Mononuclear cell (primary cell): ENCODE data around the gene ZNF518B. TPM values are rescaled to one million over a fixed set of nuclear protein-coding genes. Genes with fewer than 3 reads are reported as not detected.
"Not testable (repeated sequence)": the region's sequence is repeated elsewhere in the genome, so short reads cannot be mapped to it uniquely, and the experiment has no call there.

ENCODE experiments used
- H3K27me3 ChIP-seq: 2 replicates; pipeline ENCODE4 v1.6.0; 2011; ENCODE audit warnings: low read length, control low read depth; ENCODE audit not compliant: insufficient read depth
- H3K4me1 ChIP-seq: 2 replicates; pipeline ENCODE4 v1.5.1; 2011; ENCODE audit warnings: mild to moderate bottlenecking, low read length, control low read depth; ENCODE audit not compliant: insufficient read depth
- H3K4me3 ChIP-seq: 2 replicates; pipeline ENCODE4 v1.5.1; 2011; ENCODE audit warnings: mild to moderate bottlenecking, low read length, moderate library complexity
- H3K9me3 ChIP-seq: 2 replicates; pipeline ENCODE4 v1.5.1; 2011; ENCODE audit warnings: low read depth, mild to moderate bottlenecking, control low read depth, low read length
- total RNA-seq: library from RNA; depleted of rRNA; stranded (reverse); fragments of >200 nt; gene quantifications from one replicate; pipeline ENCODE4 v1.2.3, GENCODE V29; 2012

The ZNF518B gene
- total RNA-seq, 1 donor = 60.8 TPM

DNA sequence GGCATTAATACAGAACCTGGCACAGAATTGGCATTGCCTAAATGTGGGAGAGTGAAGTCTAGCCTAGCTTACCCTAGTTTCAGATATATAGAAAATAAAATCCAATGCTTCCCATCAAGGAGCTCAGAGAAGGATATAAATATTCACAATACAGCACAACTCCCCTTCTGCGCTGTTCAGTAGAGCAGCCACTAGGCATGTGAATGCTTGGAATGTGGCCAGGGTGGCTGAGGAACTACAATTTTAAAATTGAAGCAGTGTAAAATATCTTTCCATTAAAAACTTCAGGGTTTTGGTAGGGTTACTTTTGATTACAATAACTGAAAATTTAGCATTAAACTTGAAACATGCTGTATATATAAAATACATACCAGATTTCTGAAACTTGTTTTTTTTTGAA, 19.5 kb downstream of the ZNF518B start:
- Histone ChIP-seq H3K27me3 (no peaks in the 10 kb centered on the region), H3K9me3 (peaks cover 9% of the 10 kb centered on the region), H3K4me3 (no peak overlapping the region), H3K4me1 (no peaks in the 10 kb centered on the region)

DNA sequence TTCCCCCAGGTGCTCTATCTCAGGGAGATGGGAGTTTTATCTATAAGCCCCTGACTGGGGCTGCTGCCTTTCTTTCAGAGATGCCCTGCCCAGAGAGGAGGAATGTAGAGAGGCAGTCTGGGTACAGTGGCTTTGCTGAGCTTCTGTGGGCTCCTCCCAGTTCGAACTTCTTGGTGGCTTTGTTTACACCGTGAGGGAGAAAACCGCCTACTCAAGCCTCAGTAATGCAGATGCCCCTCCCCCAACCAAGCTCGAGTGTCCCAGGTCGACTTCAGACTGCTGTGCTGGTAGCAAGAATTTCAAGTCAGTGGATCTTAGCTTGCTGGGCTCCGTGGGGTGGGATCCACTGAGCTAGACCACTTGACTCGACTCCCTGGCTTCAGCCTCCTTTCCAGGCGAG, 29.5 kb downstream of the ZNF518B start:
- H3K4me3 ChIP-seq, H3K4me1 ChIP-seq, H3K9me3 ChIP-seq, H3K27me3 ChIP-seq: not testable (repeated sequence)

DNA sequence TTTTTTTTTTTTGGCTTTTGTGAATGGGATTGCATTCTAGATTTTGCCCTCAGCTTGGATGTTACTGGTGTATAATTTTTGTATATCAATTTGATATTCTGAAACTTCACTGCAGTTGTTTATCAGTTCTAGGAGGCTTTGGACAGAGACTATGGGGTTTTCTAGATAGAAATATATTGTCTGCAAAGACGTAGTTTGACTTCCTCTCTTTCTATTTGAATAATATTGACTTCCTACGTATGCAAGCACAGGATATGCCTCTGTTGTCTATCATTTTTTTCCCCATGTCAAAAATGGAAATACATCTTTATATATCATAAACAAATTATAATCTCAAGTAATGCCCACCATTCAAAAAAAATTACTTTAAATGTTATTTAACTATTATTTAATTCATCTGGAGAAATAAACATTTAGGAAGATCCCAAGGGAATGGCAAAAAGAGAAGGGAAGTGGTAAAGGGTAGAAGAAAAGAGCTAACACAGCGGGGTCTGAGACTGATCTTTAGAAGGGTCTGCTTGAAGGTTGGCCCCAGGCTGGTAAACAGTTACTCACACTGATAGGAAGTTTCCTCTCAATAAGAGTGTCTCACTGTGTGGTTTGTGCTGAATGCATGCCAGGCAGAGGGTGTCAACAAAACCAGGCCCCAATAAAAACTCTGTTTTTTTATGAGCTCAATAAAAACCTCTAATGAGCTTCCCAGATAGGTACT, 35.7 kb downstream of the ZNF518B start:
- no peaks in the 10 kb centered on the region for H3K27me3 ChIP-seq
- H3K9me3 ChIP-seq = no peaks in the 10 kb centered on the region
- no peak overlapping the region for H3K4me3 ChIP-seq
- no peaks in the 10 kb centered on the region for H3K4me1 ChIP-seq

DNA sequence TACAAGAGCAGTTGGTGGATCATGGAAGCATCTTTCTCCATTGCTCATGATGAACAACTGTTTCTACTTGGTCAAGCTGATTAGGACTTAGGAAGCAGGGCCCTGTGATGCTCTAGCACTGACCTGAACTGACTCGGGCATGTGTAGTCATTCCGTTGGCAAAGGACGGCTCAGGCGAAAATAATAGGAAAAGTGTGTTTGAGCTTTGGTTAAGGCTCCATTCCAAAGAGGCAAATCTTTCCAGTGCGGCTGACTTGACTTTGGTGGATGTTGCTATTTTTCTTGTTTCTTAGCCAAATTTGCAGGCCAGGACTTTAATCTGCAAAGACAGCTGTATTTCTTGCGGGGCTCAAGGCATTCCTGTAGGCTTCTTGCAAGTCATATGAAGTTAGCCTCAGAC, 39.5 kb downstream of the ZNF518B start:
- no peaks in the 10 kb centered on the region for H3K4me1 ChIP-seq
- H3K9me3 ChIP-seq = no peaks in the 10 kb centered on the region
- no peaks in the 10 kb centered on the region for H3K27me3 ChIP-seq
- H3K4me3 ChIP-seq = no peak overlapping the region

DNA sequence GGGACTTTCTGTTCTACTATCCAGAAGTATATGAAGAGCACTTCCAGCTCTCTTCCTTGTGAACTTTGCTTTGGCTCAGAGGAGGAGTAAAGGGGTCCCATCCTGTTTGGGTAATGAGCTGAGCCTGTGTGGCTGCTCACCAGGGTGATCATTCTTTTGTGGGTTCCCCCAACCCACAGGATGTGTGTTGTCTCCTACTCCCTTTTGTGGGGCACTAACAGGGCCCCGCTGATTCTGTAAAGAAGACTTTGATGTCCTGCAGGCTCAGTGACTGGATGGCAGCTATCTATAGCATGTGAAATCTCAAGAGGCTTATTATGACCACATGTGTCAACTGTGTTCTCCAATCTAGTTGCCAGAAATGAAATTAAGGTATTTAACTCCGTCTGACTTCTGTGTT, 40.8 kb downstream of the ZNF518B start:
- no peaks in the 10 kb centered on the region for H3K9me3 ChIP-seq
- no peaks in the 10 kb centered on the region for H3K4me1 ChIP-seq
- no peak overlapping the region for H3K4me3 ChIP-seq
- H3K27me3 ChIP-seq = no peaks in the 10 kb centered on the region

DNA sequence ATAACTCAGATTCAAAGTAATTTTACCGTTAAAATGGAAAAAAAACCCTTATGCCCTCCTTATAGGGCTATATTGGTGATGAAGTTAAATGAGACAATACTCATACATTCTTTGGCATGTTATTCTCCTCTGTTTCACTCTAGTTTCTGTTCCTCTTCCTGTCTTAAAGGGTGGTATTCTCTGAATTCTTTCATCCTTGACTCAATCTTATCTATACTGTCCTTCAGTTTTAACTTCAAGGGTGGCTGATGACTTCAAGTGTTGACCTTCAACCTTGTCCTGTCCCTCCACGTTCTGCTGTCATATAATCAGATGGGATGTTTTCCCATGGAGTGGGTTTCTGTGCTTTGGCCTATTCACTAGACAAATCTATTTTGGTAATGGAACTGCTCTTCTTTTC, 44.0 kb downstream of the ZNF518B start:
- no peaks in the 10 kb centered on the region for H3K9me3 ChIP-seq
- no peaks in the 10 kb centered on the region for H3K27me3 ChIP-seq
- no peaks in the 10 kb centered on the region for H3K4me1 ChIP-seq
- no peak overlapping the region for H3K4me3 ChIP-seq

DNA sequence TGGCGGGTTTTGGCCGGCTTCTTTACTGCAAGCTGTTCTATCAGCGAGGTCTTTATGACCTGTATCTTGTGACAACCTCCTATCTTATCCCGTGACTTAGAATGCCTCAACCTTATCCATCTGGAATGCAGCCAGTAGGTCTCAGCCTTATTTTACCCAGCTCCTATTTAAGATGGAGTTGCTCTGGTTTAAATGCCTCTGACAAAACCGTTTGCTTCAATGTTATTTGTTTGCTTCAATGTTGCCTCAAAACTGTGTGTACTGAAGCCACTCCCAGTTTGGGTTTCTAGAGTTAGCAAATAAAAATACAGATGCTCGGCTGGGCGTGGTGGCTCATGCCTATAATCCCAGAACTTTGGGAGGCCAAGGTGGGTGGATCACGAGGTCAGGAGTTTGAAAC, 51.6 kb downstream of the ZNF518B start:
- Histone ChIP-seq H3K4me1 (no peaks in the 10 kb centered on the region), H3K27me3 (no peaks in the 10 kb centered on the region), H3K9me3 (no peaks in the 10 kb centered on the region), H3K4me3 (no peak overlapping the region)

DNA sequence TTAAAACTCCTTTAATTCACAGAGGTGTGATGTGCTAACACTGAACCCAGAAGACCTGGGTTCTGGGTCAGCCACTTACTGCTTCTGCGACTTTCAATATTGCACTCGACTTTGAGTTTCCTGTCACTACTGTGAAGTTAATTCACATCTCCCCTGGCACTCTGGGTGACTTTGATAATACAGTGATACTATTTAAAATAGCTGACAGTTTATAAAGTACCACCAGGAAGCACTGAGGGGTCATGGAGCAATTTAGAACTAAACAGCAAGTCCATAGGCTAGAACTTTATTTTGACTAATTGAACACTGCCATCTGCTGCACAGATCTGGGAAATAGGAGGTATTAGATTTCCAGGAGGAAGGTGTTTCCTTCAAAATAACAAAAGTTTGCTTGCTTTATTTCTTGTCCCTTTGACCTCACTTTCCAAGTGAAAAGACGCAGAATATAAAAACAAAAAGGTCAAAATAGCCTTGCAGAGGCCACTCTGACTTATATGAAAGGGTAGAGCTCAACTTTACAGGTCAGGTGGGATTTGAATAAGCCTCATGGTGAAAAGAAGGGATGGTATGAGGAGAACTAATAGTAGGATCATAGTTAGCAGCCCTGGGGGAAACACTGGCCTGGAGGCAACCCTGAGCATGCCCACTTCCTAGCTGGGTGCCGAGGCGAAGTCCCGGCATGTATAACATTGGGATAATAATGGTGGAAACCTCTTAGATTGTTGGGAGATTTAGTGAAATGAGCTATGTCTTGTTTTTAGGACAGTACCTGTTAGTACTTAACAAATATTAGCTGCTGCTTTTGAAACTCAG, 53.4 kb downstream of the ZNF518B start:
- H3K27me3 ChIP-seq = no peaks in the 10 kb centered on the region
- no peaks in the 10 kb centered on the region for H3K9me3 ChIP-seq
- no peaks in the 10 kb centered on the region for H3K4me1 ChIP-seq
- H3K4me3 ChIP-seq = no peak overlapping the region

DNA sequence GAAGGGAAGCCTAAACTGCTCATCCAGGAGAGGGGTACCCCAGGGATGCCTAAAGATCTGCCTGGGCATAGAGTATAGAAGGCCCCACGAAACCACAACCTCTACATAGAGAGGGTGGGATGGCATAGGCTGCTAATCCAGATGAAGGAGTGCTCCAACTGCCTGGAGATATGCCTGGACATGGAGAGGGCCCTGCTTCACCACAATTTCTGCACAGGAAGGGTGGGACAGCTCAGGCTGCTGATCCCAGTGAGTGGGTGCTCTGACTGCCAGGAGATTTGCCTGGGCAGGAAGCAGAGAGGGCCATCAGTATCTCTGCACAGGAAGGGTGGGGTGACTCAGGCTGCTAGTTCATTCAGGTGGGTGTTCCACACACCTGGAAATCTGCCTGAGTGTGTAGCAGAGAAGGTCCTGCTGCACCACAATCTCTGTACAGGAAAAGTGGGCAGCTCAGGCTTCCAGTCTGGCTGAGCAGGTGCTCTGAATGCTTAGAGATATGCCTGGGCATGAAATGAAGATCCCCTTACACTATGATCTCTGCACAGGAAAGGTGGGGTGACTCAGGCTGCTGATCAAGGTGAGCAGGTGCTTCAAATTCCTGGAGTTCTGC, 61.1 kb downstream of the ZNF518B start:
- H3K4me1 ChIP-seq = no peaks in the 10 kb centered on the region
- no peak overlapping the region for H3K4me3 ChIP-seq
- H3K27me3 ChIP-seq = no peaks in the 10 kb centered on the region
- no peaks in the 10 kb centered on the region for H3K9me3 ChIP-seq

Other genes with a start within 250 kb of the ZNF518B start
- gene CLNK, start 227.3 kb upstream of the ZNF518B start, total RNA-seq = 0.52 TPM